Muscle of arm (tissue), 12 donors: ENCODE data around the gene ZDHHC14. TPM values are rescaled to one million over a fixed set of nuclear protein-coding genes. Genes with fewer than 3 reads are reported as not detected.
"Not testable (repeated sequence)": the region's sequence is repeated elsewhere in the genome, so short reads cannot be mapped to it uniquely, and the experiment has no call there.

Experiments used
- DNase-seq: peaks from one replicate; pipeline ENCODE4 v3.0.0-alpha.2; 2013
- polyA plus RNA-seq, 12 donors: library from polyadenylated mRNA; unstranded; fragments of 120-200 nt; gene quantifications; one replicate each; pipeline ENCODE4 v1.2.1, GENCODE V29; 2013; ENCODE audit not compliant: insufficient read length in 12 of 12

The ZDHHC14 gene
- polyA plus RNA-seq, 12 donors, result 3.9 to 12.8 (median 6.6) TPM; not detected in 1

DNA sequence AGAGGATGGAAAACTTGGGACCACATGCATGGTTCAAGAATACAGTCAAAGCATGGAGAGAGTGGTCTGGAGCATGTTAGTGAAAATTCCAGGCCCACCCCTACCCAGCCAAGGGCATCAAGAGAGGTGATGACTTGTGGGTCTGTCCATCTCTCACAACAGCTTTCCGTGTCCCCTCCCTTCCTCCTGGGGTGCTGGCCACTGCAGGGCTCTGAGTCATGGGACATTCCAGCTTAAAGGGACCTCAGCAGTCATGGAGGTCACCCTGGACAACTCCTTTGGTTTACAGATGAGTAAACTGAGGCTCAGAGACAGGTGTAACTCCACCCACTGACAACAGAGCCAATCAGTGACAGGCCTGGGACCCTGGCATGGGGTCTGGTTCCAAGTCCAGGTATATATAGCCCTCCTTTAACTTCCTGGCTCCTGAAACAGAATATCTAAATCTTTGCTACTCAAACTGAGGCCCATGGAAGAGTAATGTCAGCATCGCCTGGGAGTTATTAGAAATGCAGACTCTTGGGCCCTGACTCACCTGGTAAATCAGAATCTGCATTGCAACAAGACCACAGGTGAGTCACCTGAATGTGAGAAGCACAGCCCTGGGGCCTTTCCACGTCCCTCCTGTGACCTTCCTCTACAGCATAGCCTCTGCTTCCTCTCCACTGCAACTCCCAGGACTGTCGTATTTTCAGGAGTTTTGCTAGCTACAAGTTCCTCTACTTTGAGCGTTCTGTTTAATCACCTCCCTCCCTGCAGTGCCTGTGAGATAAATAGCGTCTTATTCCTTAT, 170.2 kb downstream of the ZDHHC14 start:
- no peak for DNase-seq

DNA sequence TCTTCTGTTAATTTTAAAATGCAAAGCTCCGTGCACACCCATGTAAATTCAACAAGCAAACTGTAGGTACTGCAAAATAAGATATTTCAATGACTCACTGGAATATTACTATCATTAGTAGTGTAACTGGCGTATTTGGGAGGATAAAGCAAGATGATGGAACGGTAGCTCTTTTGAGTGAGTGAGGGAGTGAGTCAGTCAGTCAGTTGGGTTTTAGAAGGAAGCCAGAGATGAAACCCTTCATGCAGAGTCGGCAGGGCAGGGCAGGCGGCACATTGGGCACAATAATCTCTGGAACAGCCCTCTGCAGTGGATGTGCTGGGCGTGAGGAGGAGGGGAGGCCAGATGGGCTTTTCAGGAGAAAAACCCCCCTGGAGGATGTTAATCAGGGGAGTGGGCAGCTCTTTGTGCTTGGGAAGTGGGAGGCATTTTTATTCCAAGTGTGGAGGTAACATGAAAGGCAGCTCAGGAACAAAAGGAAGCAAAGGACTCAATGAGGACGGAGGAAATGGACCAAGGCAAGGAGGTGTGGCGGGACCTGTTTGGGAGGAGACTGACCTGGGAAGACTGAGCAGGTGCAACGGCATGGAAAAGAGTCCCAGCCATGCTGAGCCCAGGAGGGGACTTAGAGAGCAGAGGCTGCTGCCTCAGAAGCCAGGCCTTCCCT, 171.2 kb downstream of the ZDHHC14 start:
- no peak for DNase-seq

DNA sequence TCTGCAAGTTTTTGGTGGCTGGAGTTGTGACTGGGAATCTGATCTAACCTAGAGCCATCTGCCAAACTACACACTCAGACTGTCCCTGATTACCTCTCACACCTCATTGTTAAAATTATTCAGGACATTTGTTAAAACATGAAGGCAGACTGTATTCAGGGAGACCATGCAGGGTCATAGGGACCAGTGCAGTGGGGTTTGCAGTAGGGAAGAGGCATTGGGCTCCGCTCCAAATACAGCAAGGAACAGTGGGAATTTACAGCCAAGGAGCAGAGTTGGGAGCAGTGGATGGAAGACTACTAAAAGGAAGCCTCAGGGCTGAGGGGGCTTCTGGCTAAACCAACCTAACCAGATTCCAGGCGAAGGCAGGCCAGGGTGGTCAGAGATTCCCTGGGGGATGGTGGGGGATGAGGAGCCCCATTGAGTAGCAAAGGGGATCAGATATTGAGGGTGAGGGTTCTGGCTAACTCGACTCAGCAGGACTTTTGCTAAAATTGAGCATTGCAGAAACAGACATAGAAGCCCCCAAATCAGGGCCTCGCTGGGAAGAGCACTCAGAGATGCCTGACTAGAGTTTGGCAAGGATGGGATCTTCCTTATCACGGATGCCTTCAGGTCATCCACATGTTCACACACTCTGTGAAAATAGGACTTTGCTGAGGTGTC, 172.0 kb downstream of the ZDHHC14 start:
- DNase-seq, result no peak

DNA sequence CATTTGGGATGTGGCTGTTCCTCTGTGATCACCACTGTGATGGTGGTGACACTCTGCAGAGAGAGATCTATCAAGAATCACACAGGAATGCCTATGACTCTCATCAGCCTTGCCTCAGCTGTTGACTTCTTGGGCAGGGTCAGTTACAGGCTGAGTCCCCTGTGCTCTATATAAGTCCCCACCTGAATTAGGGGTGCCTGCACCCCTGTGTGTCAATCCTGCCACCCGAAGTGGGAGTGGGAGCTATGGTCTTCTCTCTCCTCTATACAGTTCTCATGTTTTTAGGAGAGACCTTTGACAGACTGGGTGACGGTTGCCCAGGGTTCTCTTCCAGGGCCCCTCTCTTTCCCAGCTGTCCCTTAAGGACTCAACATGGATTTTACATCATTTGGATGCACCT, 173.8 kb downstream of the ZDHHC14 start:
- no peak for DNase-seq

DNA sequence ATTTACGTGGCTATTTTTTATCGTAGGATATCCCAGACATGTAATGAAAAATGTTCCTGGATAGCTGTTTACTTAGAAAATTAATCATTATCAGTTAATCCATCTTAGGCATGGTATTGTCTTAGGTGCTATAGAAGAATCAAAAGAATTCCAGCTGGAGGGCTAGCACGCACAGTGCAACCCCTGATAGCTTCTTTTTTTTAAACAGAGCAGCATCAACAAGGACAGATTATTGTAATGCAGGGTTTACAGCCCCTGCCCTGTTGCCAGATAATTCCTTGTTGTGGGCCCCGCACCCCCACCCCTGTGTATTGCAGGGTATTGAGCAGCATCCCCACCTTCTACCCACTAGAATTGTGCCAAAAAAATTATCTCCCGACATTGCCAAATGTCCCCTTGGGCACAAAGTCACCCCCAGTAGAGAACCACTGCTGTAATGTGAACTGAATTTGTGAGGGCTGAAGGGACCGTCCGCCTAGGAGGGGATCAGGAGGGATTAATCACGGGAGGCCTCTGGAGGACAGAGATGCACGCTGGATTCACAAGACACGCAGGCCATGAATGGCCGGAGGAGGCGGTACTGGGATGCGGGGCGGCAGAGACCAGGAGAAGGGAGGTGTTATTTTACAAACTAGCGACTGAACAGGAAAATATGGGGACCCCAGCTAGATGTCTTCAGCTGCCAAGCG, 174.6 kb downstream of the ZDHHC14 start:
- DNase-seq, result no peak

DNA sequence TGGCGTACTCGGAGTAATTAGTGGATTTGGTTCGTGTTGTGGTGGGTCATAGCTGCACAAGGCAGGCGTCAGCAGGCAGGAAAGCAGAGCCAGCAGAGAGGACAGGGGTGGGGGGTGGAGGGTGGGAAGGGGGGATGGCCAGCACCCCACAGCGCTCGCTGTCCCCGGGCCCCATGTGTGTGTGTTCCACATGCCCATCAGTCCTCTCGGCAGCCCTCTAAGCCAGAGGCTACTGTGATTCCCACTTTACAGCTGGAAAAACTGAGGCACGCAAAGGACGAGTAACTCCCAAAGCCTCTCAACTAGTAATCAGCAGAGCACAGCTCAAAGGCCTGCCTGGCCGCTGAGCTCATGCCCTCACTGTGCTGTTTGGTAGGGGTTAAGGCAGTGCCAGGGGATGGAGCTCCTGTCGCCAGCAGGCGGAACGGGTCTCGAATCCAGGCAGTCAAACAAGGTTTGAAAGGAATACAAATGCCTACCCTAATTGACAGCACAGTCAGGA, 175.2 kb downstream of the ZDHHC14 start:
- no peak for DNase-seq

DNA sequence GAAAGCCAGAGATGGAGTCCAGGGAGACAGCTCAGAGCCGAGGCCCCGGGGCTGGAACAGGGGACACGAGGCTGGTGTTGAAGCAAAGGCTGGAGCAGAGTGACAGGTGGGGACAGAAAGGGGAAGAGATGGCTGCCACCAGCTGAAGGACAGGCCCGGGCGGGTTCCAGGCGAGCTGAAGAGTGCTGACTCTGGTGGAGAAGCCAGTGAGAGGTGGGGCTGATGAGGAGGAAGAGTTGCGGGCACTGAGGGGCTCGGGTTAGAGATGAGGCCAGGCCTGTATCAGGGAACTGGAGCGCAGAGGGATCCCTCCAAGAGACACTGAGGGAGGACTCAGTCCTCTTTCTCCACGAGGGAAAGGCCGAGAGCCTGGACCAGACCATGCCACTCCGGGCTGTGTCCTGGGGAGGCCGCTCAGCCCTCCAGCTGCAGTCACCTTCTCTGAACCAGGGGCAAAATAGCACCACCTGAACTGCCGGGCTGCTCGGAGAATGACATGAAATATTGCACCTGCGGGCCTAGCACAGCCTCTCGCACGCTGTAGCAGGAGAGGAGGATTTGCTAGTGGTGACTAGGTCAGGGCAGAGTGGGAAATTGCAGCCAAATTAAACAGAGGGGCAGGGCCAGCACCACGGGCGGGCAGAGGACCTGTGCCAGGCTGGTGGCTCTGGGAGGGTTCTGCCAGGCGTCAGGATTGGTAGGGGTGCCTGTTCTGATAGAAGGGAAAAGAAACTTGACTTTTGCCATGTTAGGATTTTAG, 175.9 kb downstream of the ZDHHC14 start:
- no peak for DNase-seq

DNA sequence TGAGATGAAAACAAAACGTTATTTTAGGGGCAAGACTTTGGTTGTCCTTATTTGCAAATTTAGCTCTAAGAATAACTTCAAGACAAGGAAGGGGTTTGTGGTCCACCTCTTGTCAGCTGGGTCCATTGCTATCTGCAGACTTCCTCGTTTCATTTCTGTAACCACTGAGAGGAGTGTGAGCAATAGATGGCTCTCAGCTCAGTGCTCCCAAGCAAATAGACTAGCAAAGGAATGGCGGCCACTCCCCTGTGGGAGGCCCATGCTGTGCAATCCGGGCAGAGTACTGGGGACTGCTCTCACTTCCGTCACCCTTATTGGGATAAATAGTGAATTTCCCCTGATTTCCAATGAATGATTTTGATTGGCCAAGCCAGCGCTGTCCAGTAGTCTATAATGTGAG, 176.6 kb downstream of the ZDHHC14 start:
- no peak for DNase-seq

DNA sequence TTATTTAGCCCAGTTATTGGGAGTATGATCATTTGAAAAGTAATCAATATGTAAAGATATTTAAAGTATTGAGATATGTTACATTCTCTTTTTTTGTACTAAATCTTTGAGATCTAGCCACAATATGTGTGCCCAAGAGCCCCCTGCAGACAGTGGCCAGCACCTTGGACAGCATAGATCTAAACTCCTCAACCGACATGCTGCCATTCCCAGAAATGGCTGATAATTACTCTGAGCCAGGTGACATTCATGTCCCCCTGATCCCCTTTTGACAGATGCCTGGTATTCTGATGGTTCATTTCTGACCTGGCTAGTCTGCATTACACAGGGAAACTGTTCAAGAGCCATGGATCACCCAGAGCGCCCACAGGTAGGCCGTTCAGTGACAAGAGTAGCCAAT, 177.1 kb downstream of the ZDHHC14 start:
- DNase-seq, result no peak

DNA sequence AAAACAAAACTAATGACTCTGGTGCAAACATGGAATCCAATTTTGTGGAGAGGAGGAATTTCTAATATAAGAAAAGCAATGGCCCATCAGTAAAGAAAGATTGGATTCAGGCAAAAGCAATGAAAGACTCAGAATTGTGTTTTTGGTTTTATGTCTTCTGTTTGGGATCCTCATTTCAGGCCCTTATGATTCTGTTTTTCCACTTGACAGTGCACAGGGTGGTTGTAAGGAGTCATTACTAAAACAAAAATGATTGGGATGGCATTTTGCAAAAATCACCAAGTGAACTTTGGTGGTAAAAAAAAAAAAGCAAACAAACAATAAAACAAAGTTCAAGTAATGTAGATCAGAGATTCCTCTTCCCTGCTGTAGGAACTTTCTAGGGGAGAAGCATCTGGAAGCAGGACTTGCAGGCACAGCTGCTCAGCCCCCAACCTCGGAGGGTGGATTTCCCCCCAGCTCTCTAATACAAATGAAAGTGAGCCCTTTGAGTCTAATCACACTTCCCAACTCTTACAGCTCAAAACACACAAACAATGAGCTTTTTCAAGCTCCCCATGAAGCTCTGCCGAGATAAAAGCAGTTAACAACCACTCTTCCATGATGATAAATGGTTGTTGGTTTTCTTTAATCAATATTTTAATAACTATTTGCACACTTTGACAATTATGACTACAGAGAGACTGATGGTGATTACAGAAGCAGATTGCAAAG, 177.7 kb downstream of the ZDHHC14 start:
- DNase-seq, result no peak

DNA sequence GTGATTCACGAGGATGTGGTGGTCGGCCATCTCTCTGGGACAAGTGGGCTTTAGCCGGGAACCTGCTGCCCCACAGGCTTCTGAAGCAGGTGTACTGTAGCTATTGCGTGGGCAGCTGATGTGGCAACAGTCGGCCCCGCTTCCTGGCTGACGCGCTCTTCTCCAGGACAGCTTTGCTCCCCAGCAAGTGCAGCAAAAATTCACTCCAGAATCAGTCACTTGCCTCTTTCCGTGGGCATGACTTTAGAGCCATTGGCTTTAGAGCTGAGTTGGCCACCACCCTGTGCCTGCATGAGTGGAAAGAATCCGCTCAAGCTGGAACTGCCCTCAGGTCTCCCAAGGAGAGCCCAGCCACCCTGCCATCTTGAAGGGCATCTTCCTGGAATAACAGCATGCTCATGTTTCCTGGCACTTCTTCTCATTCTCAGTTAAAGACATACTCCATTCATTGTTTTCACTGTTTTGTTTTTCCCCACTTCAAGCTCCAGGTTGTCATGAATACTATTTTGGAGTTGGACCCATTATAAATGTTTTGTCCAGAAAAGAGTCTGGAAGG, 178.3 kb downstream of the ZDHHC14 start:
- no peak for DNase-seq

DNA sequence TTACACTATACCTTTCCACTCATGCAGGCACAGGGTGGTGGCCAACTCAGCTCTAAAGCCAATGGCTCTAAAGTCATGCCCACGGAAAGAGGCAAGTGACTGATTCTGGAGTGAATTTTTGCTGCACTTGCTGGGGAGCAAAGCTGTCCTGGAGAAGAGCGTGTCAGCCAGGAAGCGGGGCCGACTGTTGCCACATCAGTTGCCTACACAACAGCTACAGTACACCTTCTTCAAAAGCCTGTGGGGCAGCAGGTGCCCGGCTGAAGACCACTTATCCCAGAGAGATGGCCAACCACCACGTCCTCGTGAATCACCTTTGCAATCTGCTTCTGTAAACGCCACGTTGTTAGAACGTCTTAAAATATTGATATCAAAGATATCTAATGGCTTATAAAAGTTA, 179.1 kb downstream of the ZDHHC14 start:
- not testable (repeated sequence) for DNase-seq

DNA sequence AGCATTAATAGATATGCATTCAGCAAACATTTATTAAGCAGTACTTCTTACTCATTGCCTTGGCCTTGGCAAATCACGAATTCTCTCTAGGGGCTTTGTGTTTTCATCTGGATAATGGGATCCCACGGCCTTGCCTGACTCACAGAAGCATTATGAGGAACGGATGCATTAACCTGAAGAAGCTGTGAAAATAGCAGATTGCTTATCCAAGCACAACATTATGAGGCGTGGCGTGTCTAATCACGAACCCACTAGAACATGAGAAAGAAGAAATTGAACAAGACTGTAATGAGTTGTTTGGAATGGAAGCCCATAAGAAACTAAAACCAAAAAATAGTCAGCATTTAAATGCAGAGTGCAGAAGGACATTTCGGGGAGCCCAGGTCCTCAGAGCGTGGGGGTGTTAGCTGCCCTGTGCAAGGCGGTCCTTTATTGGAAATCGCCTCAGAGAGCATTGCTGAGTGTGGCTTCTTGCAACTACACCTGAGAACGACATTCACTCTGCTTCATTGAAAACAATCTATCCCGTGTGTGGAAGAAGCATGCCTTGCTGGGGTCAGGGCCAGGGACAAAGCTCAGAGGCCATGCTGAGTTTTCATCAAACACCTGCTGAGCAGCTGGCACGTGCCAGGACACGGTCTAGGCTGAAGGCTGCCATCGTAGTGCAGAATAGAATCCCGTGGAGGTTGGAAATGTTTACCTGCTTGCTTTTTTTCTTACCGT, 179.9 kb downstream of the ZDHHC14 start:
- no peak for DNase-seq

DNA sequence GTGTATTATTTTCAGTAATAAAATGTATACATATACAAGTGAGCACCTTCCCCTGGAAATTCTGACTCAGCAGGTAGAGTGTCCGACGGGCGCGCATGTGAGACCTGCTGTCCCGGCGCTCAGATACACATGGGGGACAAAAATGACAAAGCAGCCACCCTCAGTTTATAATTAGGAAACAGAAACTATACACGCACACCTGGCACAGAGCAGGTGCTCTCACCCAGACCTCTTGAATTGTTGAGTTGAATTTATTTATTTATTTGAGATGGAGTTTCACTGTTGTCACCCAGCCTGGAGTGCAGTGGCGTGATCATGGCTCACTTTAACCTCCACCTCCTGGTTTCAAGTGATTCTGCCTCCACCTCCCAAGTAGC, 180.4 kb downstream of the ZDHHC14 start:
- no peak for DNase-seq

DNA sequence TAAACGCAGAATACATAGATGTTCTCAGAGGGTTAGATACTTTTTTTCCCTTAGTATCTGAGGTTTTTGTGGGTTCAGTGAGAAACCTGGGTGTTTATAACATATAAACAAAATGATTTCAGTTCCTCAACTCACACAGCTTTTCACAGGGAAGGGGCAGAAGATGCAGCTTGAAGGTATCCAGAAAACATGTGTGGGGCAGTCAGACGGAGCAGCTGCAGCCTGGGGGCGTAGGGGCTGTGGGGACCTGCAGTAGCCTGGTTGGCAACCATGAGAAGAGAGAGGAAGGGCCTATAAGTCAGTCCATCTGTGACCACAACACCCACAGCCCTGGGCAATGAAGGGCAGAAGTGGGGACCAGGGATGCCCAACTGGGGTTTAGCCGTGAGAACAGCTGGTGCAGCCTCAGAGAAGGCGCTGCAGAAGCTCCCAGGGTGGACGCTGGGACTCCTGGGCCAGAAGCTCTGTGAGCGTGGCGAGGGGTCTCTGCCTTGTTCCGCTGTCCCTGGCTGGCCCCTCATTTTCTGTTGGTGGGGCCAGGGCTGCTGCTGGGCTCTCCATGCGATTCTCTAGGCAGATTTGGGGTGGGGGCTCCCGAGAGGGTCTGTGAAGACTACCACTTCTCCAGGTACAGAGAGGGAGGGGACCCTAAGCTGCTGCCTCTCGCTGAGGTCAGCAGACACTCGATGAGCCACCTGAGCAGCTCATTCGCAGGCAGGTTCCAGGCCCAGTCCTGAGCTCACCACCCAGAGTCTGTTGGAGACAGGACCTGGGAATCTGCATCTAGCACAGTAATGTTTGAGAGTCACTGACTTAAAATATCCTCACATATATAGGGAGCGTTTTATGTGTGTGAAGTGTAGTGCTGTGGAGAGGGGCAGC, 181.2 kb downstream of the ZDHHC14 start:
- no peak for DNase-seq

DNA sequence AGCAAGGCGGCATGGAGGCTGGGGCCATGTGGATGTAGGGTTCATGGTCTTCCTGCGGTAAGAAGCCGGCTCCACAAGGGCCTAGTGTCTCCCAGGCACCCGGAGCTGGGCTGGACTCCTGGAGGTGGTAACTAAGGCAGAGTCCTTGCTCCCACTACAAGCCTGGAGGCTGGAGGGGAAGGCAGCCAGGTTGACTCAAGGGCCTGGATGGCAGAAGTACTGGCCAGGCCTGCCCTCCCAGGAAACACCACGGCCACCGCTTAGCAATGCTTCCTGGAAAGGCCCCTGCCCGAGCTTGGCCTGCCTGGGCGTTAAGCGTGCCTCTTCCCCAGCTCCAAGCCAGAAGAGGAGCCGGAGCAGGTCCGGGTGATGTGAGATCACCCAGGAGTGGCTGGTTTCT, 182.0 kb downstream of the ZDHHC14 start:
- no peak for DNase-seq

DNA sequence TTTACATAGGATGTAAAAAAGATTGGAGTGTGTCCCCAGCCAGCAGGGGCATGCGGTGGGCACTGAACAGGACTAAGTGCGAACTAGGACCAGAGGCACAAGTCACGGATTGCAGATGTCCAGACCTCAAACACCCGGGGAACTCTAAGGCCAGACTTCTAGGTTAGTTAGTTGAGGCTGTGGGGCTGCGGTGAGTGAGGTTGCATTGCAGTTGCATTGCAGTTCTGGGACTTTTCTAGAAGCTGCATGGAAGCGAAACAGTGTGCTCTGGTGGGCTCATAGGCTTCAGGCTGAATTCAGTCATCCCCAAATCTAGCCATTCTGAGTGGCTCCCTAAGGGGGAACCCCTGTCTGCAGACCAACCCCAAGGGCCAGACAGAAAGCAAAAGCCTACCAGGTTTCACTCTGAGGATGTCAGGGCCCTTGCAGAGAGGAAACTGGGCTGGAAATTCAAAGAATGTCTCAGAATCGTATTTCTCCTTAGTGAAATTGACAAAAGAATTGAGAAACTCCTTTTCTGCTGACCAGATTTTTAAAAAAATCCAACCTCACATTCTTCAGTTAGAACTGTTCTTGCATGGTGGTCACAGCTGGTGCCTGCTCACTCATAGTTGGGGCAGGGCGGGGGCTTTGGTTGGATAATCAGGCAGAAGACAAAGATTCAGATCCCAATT, 182.8 kb downstream of the ZDHHC14 start:
- no peak for DNase-seq

DNA sequence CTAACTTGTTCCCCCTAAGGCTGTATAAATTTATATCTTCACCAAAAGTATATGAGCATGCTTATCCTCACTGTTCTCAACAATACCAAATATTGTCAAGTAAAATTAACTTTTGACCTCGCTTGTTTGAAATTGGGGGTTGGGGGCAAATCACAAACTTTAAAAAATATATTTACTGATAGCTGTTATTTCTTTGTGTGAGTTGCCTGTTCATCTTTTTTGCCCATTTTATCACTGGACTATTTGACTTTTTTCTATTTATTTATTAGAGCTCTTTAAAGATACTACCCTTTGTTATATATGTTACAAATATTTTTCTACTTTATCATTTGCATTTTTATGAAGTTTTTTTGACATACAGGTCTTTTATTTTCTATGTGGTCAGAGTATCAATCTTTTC, 187.7 kb downstream of the ZDHHC14 start:
- DNase-seq, result no peak
